Measurements from ENCODE around the gene CLOCK. TPM values are rescaled to one million over a fixed set of nuclear protein-coding genes. Genes with fewer than 3 reads are reported as not detected.
A peak's percentile ranks its signal among the peaks of the same experiment; 100 is the strongest.

CLOCK gene
- total and polyA plus RNA-seq, 9 of the 15 experiments (the other 6 are each of a cell fraction or from before 2014, with no cell fraction given), result 3.7 to 14.4 (median 9.4) TPM

DNA sequence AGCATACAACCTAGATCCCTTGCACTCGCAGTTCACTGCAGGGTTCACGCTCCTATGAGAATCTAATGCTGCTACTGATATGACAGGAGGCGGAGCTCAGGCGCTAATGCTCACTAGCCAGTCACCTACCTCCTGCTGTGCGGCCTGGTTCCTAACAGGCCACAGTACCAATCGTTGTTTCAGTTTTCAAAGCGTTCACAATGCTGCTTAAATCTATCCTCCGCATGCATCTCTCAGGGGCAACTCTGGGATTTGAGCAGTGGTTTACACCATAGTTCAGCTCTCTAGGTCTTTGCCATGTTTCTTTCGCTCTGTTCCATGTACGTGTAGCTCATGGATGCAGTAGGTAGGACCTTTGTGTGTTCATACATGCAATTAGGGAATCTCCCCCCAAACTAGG is 47.2 kb downstream of the CLOCK start (continued):
- TF ChIP-seq, protein P1, sequence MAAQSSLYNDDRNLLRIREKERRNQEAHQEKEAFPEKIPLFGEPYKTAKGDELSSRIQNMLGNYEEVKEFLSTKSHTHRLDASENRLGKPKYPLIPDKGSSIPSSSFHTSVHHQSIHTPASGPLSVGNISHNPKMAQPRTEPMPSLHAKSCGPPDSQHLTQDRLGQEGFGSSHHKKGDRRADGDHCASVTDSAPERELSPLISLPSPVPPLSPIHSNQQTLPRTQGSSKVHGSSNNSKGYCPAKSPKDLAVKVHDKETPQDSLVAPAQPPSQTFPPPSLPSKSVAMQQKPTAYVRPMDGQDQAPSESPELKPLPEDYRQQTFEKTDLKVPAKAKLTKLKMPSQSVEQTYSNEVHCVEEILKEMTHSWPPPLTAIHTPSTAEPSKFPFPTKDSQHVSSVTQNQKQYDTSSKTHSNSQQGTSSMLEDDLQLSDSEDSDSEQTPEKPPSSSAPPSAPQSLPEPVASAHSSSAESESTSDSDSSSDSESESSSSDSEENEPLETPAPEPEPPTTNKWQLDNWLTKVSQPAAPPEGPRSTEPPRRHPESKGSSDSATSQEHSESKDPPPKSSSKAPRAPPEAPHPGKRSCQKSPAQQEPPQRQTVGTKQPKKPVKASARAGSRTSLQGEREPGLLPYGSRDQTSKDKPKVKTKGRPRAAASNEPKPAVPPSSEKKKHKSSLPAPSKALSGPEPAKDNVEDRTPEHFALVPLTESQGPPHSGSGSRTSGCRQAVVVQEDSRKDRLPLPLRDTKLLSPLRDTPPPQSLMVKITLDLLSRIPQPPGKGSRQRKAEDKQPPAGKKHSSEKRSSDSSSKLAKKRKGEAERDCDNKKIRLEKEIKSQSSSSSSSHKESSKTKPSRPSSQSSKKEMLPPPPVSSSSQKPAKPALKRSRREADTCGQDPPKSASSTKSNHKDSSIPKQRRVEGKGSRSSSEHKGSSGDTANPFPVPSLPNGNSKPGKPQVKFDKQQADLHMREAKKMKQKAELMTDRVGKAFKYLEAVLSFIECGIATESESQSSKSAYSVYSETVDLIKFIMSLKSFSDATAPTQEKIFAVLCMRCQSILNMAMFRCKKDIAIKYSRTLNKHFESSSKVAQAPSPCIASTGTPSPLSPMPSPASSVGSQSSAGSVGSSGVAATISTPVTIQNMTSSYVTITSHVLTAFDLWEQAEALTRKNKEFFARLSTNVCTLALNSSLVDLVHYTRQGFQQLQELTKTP (IDR thresholded peaks at IDR 0.05; ENCODE audit: low read depth in 1 of 2, partially characterized antibody in 2 of 2), result peak in 1 of 2 experiments; percentile 92
- TF ChIP-seq ZNF143 (CRISPR knock-in tag; IDR thresholded peaks at IDR 0.05), result no peak
- no peak for TF ChIP-seq TEAD2 (tag; IDR thresholded peaks at IDR 0.05)
- TF ChIP-seq EHMT2 (IDR thresholded peaks at IDR 0.05), result 0 out of 2 replicates have a peak, but pooled peaks have one; percentile 19
- no peak for TF ChIP-seq BACH1 (tag; IDR thresholded peaks at IDR 0.05)
- no peak for TF ChIP-seq FUS (optimal IDR thresholded peaks at IDR 0.05; ENCODE audit: low read depth, low read length)
- TF ChIP-seq NR4A1 (CRISPR knock-in tag; IDR thresholded peaks at IDR 0.05), result no peak
- 0 out of 2 replicates have a peak, but pooled peaks have one; percentile 33 for TF ChIP-seq NR4A1 (tag; IDR thresholded peaks at IDR 0.05)
- TF ChIP-seq BRD4 (IDR thresholded peaks at IDR 0.05), result no peak
- TF ChIP-seq SIX5 (IDR thresholded peaks at IDR 0.05; ENCODE audit: borderline replicate concordance in 1 of 2, insufficient read depth in 1 of 2, low read depth in 1 of 2, low read length in 2 of 2), result no peak
- TF ChIP-seq ZFX (CRISPR knock-in tag; IDR thresholded peaks at IDR 0.05), result 0 out of 2 replicates have a peak, but pooled peaks have one; percentile 29
- no peak for TF ChIP-seq ARHGAP35 (IDR thresholded peaks at IDR 0.05; ENCODE audit: partially characterized antibody)
- TF ChIP-seq PHB (CRISPR knock-in tag; IDR thresholded peaks at IDR 0.05), result no peak
- TF ChIP-seq JUND (IDR thresholded peaks at IDR 0.05; ENCODE audit: borderline replicate concordance, low read depth, low read length), result peak; percentile 42; the same call in 1 of the 2 replicates
- peak; percentile 24; the same call in 1 of the 3 replicates for TF ChIP-seq JUND (tag; IDR thresholded peaks at IDR 0.05; ENCODE audit: borderline replicate concordance, low read depth, low read length)
- TF ChIP-seq WHSC1 (IDR thresholded peaks at IDR 0.05; ENCODE audit: low read length), result no peak
- TF ChIP-seq, protein P2, sequence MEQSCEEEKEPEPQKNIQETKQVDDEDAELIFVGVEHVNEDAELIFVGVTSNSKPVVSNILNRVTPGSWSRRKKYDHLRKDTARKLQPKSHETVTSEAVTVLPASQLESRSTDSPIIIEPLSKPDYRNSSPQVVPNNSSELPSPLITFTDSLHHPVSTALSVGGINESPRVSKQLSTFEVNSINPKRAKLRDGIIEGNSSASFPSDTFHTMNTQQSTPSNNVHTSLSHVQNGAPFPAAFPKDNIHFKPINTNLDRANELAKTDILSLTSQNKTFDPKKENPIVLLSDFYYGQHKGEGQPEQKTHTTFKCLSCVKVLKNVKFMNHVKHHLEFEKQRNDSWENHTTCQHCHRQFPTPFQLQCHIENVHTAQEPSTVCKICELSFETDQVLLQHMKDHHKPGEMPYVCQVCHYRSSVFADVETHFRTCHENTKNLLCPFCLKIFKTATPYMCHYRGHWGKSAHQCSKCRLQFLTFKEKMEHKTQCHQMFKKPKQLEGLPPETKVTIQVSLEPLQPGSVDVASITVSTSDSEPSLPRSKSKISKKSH (CRISPR knock-in tag; IDR thresholded peaks at IDR 0.05), result no peak
- peak; percentile 81 for TF ChIP-seq HMBOX1 (IDR thresholded peaks at IDR 0.05)
- TF ChIP-seq L3MBTL2 (IDR thresholded peaks at IDR 0.05), result peak; percentile 48; the same call in 1 of the 2 replicates
- peak; percentile 47 to 53 for TF ChIP-seq NRF1 (conservative IDR thresholded peaks at IDR 0.05 in 1 of 2, IDR thresholded peaks at IDR 0.05 in 1 of 2)
- no peak for TF ChIP-seq BMI1 (IDR thresholded peaks at IDR 0.05; ENCODE audit: low read length)
- no peak for TF ChIP-seq HNRNPH1 (optimal IDR thresholded peaks at IDR 0.05; ENCODE audit: low read depth, low read length)
- TF ChIP-seq MECOM (CRISPR knock-in tag; IDR thresholded peaks at IDR 0.05), result no peak
- TF ChIP-seq GABPB1 (CRISPR knock-in tag; IDR thresholded peaks at IDR 0.05), result no peak
- no peak for TF ChIP-seq NCOA2 (IDR thresholded peaks at IDR 0.05; ENCODE audit: partially characterized antibody in 2 of 2)
- TF ChIP-seq MTA3 (IDR thresholded peaks at IDR 0.05; ENCODE audit: borderline replicate concordance), result 0 out of 2 replicates have a peak, but pooled peaks have one; percentile 34

All from K562 (cell line).